ENCODE measurements around the gene KLF7.

GRCh38 chr2:207184768-207185167 lies 19.0 kb upstream of the KLF7 start:
- TF ChIP-seq, protein P1, sequence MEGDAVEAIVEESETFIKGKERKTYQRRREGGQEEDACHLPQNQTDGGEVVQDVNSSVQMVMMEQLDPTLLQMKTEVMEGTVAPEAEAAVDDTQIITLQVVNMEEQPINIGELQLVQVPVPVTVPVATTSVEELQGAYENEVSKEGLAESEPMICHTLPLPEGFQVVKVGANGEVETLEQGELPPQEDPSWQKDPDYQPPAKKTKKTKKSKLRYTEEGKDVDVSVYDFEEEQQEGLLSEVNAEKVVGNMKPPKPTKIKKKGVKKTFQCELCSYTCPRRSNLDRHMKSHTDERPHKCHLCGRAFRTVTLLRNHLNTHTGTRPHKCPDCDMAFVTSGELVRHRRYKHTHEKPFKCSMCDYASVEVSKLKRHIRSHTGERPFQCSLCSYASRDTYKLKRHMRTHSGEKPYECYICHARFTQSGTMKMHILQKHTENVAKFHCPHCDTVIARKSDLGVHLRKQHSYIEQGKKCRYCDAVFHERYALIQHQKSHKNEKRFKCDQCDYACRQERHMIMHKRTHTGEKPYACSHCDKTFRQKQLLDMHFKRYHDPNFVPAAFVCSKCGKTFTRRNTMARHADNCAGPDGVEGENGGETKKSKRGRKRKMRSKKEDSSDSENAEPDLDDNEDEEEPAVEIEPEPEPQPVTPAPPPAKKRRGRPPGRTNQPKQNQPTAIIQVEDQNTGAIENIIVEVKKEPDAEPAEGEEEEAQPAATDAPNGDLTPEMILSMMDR (IDR thresholded peaks at IDR 0.05), result no peak
- no peak for TF ChIP-seq EZH2phosphoT487 (IDR thresholded peaks at IDR 0.05)

All from neural progenitor cell (in vitro differentiated cells).